K562 (cell line): ENCODE results near the gene DTWD2. TPM values are rescaled to one million over a fixed set of nuclear protein-coding genes. Genes with fewer than 3 reads are reported as not detected.
A peak's percentile ranks its signal among the peaks of the same experiment; 100 is the strongest.

ENCODE experiments used
- ADNP ChIP-seq: fragments of 200-800 bp; sonication (Bioruptor generic); IDR thresholded peaks from 2 replicates; pipeline ENCODE4 v1.6.1; 2016; ENCODE audit warnings: missing genetic modification characterization, missing compliant biosample characterization
- E2F3 ChIP-seq: fragments of 250-450 bp; sonication (Bioruptor Pico); IDR thresholded peaks from 2 replicates; pipeline ENCODE4 v1.4.0; 2020; ENCODE audit warnings: mild to moderate bottlenecking
- ERF ChIP-seq: fragments of 450-650 bp; formaldehyde crosslinking; IDR thresholded peaks from 2 replicates; pipeline ENCODE4 v1.4.0; 2020; ENCODE audit warnings: mild to moderate bottlenecking, mixed read lengths
- ETV1 ChIP-seq: fragments of 450-650 bp; conservative IDR thresholded peaks from 2 replicates; pipeline ENCODE4 v1.6.1; 2016; ENCODE audit warnings: missing genetic modification characterization, control low read depth, low read depth, missing compliant biosample characterization
- GTF2A2 ChIP-seq: IDR thresholded peaks from 2 replicates; pipeline ENCODE4 v1.6.1; 2016; ENCODE audit warnings: mild to moderate bottlenecking, missing genetic modification characterization, missing compliant biosample characterization
- HMG20A ChIP-seq: fragments of 450-650 bp; formaldehyde crosslinking; conservative IDR thresholded peaks from 2 replicates; pipeline ENCODE4 v1.4.0; 2020; ENCODE audit warnings: mild to moderate bottlenecking, mixed read lengths
- KDM2B ChIP-seq: fragments of 250-450 bp; sonication (Bioruptor Pico); IDR thresholded peaks from 2 replicates; pipeline ENCODE4 v1.8.0; 2021; ENCODE audit warnings: mild to moderate bottlenecking, moderate library complexity
- LARP7 ChIP-seq: fragments of 450-650 bp; IDR thresholded peaks from 2 replicates; pipeline ENCODE4 v1.6.1; 2016
- LEF1 ChIP-seq: fragments of 450-650 bp; IDR thresholded peaks from 2 replicates; pipeline ENCODE4 v1.6.1; 2016; ENCODE audit warnings: mild to moderate bottlenecking
- NR2C1 ChIP-seq, 2 experiments: fragments of 450-650 bp; IDR thresholded peaks; 2 replicates each; pipeline ENCODE4 v1.6.1; 2017; ENCODE audit warnings: mild to moderate bottlenecking in 2 of 2, antibody characterized with exemption in 1 of 2, inconsistent platforms in 1 of 2, missing compliant biosample characterization in 1 of 2, missing genetic modification characterization in 1 of 2
- RAD21 ChIP-seq, 2 experiments: fragments of 250-450 bp in 1 of 2; fragments of 450-650 bp in 1 of 2; sonication (Bioruptor Pico) in 1 of 2; formaldehyde crosslinking in 1 of 2; IDR thresholded peaks in 1 of 2; conservative IDR thresholded peaks in 1 of 2; 2 replicates each; pipeline versions ENCODE4 v1.4.0 to v1.8.0; 2020 to 2022; ENCODE audit warnings: mild to moderate bottlenecking in 2 of 2, moderate library complexity in 1 of 2
- SAFB ChIP-seq: fragments of 200-400 bp; formaldehyde crosslinking; IDR thresholded peaks from 2 replicates; pipeline ENCODE4 v1.6.1; 2017; ENCODE audit warnings: low read depth, low read length, borderline replicate concordance
- SMARCA5 ChIP-seq: fragments of 450-650 bp; IDR thresholded peaks from 2 replicates; pipeline ENCODE4 v1.6.1; 2016
- SMARCE1 ChIP-seq: fragments of 450-650 bp; IDR thresholded peaks from 2 replicates; pipeline ENCODE4 v1.7.1; 2016; ENCODE audit warnings: mild to moderate bottlenecking
- SOX6 ChIP-seq: fragments of 450-650 bp; IDR thresholded peaks from 2 replicates; pipeline ENCODE4 v1.6.1; 2014; ENCODE audit warnings: mild to moderate bottlenecking
- SUPT5H ChIP-seq: fragments of 450-650 bp; IDR thresholded peaks from 2 replicates; pipeline ENCODE4 v1.6.1; 2016
- TEAD2 ChIP-seq: fragments of 450-650 bp; IDR thresholded peaks from 2 replicates; pipeline ENCODE4 v1.6.1; 2016; ENCODE audit warnings: missing genetic modification characterization, control low read depth, missing compliant biosample characterization
- ZBTB1 ChIP-seq: sonication (generic); formaldehyde crosslinking; IDR thresholded peaks from 2 replicates; pipeline ENCODE4 v1.8.1; 2023; ENCODE audit warnings: missing genetic modification reagents, low read depth, mild to moderate bottlenecking, borderline replicate concordance
- ZNF124 ChIP-seq: sonication (generic); formaldehyde crosslinking; IDR thresholded peaks from 2 replicates; pipeline ENCODE4 v1.8.1; 2022; ENCODE audit warnings: missing genetic modification reagents
- ZNF23 ChIP-seq: fragments of 250-450 bp; sonication (Bioruptor Pico); IDR thresholded peaks from 2 replicates; pipeline ENCODE4 v1.4.0; 2020; ENCODE audit warnings: mild to moderate bottlenecking
- polyA plus RNA-seq, 8 experiments: library from polyadenylated mRNA; depleted of rRNA in 4 of 8; stranded (reverse) in 5 of 8; unstranded in 3 of 8; fragments of >200 nt; fragmentation: Nextera tagmentation in 2 of 8; fragmentation: Illumina TruSeq in 1 of 8; extraction: Ambion mirVana in 2 of 8; extraction: Trizol in 1 of 8; gene quantifications; 2 replicates each; pipeline versions ENCODE4 v1.2.1 to v1.2.3, GENCODE V29; 2011 to 2014; ENCODE audit warnings: inconsistent platforms in 1 of 8, missing spikeins in 1 of 8
- total RNA-seq, 7 experiments: library from RNA; depleted of rRNA in 6 of 7; stranded (reverse); fragments of >200 nt in 6 of 7; fragmentation: Illumina TruSeq in 2 of 7; extraction: Trizol in 2 of 7; gene quantifications; 2 replicates each; pipeline versions ENCODE4 v1.2.1 to v1.2.3, GENCODE V29; 2011 to 2021; ENCODE audit warnings: low replicate concordance in 1 of 7
- TF ChIP-seq, protein P1 (sequence below), 2 experiments: fragments of 150-350 bp in 1 of 2; IDR thresholded peaks; 2 replicates each; pipeline ENCODE4 v1.6.1; 2012 to 2016; ENCODE audit warnings: low read depth in 2 of 2, low read length in 2 of 2, mild to moderate bottlenecking in 1 of 2, moderate library complexity in 1 of 2
- TF ChIP-seq, protein P2 (sequence below): sonication (generic); formaldehyde crosslinking; IDR thresholded peaks from 2 replicates; pipeline ENCODE4 v1.8.0; 2022; ENCODE audit warnings: mild to moderate bottlenecking, missing genetic modification reagents

The DTWD2 gene
- total and polyA plus RNA-seq, 9 of the 15 experiments (the other 6 are each of a cell fraction or from before 2014, with no cell fraction given) = 0.99 to 10.8 (median 4.1) TPM

DNA sequence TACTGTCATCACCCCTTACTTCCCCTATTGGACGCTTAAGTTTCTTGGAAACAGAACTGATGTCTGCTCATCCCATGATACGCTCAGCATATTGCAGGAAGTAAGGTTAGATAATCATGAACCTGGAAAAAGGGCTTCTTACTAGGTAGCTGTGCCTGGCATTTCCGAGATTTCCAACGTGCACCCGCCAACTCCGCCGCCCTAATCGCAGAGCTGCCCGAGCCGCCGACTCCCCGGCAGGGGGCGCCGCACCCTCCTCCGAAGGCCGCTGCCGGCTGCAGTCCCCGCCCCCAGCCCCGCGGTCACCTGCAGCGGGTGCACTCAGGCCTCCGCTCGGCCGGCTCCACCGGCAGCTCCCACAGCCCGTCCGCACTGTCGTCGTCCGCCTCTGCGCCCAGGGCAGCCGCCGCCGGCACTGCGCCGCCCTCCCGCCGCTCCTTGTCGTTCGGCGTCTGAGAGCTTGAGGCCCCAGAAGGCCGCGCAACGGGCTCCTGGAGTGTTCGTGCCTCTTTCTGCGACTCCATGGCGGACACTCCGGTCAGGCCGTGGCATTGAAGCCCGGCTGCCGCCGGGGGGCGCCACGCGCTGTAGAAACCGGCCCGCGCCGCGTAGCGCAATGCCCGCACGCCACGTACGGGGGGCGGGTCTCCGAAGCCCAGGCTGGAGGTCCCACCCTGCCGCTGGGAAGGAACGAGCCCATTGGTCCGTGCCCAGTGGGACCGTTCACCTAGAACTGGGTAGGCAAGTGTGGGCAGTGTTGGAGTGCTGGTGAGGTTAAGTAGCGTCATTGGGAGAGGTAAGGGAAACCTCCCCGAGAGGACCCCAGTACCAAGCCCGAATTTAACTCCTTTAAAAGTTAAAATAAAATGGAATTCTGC lies at the start of gene DTWD2 (continued):
- TF ChIP-seq, protein P1, sequence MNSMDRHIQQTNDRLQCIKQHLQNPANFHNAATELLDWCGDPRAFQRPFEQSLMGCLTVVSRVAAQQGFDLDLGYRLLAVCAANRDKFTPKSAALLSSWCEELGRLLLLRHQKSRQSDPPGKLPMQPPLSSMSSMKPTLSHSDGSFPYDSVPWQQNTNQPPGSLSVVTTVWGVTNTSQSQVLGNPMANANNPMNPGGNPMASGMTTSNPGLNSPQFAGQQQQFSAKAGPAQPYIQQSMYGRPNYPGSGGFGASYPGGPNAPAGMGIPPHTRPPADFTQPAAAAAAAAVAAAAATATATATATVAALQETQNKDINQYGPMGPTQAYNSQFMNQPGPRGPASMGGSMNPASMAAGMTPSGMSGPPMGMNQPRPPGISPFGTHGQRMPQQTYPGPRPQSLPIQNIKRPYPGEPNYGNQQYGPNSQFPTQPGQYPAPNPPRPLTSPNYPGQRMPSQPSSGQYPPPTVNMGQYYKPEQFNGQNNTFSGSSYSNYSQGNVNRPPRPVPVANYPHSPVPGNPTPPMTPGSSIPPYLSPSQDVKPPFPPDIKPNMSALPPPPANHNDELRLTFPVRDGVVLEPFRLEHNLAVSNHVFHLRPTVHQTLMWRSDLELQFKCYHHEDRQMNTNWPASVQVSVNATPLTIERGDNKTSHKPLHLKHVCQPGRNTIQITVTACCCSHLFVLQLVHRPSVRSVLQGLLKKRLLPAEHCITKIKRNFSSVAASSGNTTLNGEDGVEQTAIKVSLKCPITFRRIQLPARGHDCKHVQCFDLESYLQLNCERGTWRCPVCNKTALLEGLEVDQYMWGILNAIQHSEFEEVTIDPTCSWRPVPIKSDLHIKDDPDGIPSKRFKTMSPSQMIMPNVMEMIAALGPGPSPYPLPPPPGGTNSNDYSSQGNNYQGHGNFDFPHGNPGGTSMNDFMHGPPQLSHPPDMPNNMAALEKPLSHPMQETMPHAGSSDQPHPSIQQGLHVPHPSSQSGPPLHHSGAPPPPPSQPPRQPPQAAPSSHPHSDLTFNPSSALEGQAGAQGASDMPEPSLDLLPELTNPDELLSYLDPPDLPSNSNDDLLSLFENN (IDR thresholded peaks at IDR 0.05; ENCODE audit: low read depth in 2 of 2, low read length in 2 of 2) = 0 out of 4 replicates have a peak, but pooled peaks of 1 of the 2 experiments have one; percentile 36
- TF ChIP-seq ZNF124 (CRISPR knock-in tag) = no peak
- peak; percentile 74; the same call in 1 of the 2 replicates for TF ChIP-seq E2F3
- TF ChIP-seq SMARCE1 = 0 out of 2 replicates have a peak, but pooled peaks have one; percentile 22
- peak; percentile 87 for TF ChIP-seq ERF (CRISPR knock-in tag)
- TF ChIP-seq SUPT5H = peak; percentile 80; the same call in 1 of the 2 replicates
- no peak for TF ChIP-seq KDM2B (CRISPR knock-in tag)
- peak; percentile 65; the same call in 1 of the 2 replicates for TF ChIP-seq ADNP
- TF ChIP-seq RAD21 (CRISPR knock-in tag; conservative IDR thresholded peaks at IDR 0.05 in 1 of 2, IDR thresholded peaks at IDR 0.05 in 1 of 2) = peak; percentile 78 to 83
- no peak for TF ChIP-seq NR2C1 (IDR thresholded peaks at IDR 0.05)
- no peak for TF ChIP-seq NR2C1 (tag; IDR thresholded peaks at IDR 0.05)
- no peak for TF ChIP-seq GTF2A2 (tag)
- no peak for TF ChIP-seq ZNF23
- TF ChIP-seq LEF1 = no peak
- TF ChIP-seq LARP7 = no peak
- no peak for TF ChIP-seq ZBTB1
- peak; percentile 57; the same call in 1 of the 2 replicates for TF ChIP-seq SAFB
- TF ChIP-seq SOX6 = peak; percentile 58
- TF ChIP-seq SMARCA5 = no peak
- TF ChIP-seq, protein P2, sequence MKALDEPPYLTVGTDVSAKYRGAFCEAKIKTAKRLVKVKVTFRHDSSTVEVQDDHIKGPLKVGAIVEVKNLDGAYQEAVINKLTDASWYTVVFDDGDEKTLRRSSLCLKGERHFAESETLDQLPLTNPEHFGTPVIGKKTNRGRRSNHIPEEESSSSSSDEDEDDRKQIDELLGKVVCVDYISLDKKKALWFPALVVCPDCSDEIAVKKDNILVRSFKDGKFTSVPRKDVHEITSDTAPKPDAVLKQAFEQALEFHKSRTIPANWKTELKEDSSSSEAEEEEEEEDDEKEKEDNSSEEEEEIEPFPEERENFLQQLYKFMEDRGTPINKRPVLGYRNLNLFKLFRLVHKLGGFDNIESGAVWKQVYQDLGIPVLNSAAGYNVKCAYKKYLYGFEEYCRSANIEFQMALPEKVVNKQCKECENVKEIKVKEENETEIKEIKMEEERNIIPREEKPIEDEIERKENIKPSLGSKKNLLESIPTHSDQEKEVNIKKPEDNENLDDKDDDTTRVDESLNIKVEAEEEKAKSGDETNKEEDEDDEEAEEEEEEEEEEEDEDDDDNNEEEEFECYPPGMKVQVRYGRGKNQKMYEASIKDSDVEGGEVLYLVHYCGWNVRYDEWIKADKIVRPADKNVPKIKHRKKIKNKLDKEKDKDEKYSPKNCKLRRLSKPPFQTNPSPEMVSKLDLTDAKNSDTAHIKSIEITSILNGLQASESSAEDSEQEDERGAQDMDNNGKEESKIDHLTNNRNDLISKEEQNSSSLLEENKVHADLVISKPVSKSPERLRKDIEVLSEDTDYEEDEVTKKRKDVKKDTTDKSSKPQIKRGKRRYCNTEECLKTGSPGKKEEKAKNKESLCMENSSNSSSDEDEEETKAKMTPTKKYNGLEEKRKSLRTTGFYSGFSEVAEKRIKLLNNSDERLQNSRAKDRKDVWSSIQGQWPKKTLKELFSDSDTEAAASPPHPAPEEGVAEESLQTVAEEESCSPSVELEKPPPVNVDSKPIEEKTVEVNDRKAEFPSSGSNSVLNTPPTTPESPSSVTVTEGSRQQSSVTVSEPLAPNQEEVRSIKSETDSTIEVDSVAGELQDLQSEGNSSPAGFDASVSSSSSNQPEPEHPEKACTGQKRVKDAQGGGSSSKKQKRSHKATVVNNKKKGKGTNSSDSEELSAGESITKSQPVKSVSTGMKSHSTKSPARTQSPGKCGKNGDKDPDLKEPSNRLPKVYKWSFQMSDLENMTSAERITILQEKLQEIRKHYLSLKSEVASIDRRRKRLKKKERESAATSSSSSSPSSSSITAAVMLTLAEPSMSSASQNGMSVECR = peak; percentile 89
- TF ChIP-seq TEAD2 = no peak
- no peak for TF ChIP-seq HMG20A
- TF ChIP-seq ETV1 (tag) = no peak
